ENCODE measurements around the gene ROS1.
"Not testable (repeated sequence)": the region's sequence is repeated elsewhere in the genome, so short reads cannot be mapped to it uniquely, and the experiment has no call there.

The ROS1 gene

GRCh38 chr6:117425431-117426153 lies at the start of gene ROS1:
ROS1 (minus strand) TSS chr6:117425942; CDS start chr6:117425656, 286 bp downstream.
- no peaks in the 10 kb centered on the region for H3K9me3 Mint-ChIP-seq
- H3K36me3 Mint-ChIP-seq (ENCODE audit: low read depth), result no peaks in the 10 kb centered on the region
- no peak within 1 kb of the TSS for H3K4me3 Mint-ChIP-seq
- H3K27ac Mint-ChIP-seq, result no peak within 1 kb of the TSS
- H3K4me1 Mint-ChIP-seq (ENCODE audit: low read depth), result no peaks in the 10 kb centered on the region
- H3K27me3 Mint-ChIP-seq, result peaks cover 43% of the 10 kb centered on the region

- Mint-ChIP-seq H3K36me3 (ENCODE audit: low read depth) (no peaks in the 10 kb centered on the region), H3K9me3 (no peaks in the 10 kb centered on the region), H3K27ac (no peak overlapping the region), H3K4me1 (ENCODE audit: low read depth) (no peaks in the 10 kb centered on the region), H3K27me3 (peaks cover 32% of the 10 kb centered on the region), H3K4me3 (no peak overlapping the region)
Measured at GRCh38 chr6:117473401-117473800, 47.7 kb upstream of the ROS1 start.

GRCh38 chr6:117472667-117473066 lies 46.9 kb upstream of the ROS1 start:
- H3K9me3 Mint-ChIP-seq, result no peaks in the 10 kb centered on the region
- no peak overlapping the region for H3K27ac Mint-ChIP-seq
- peaks cover 26% of the 10 kb centered on the region for H3K27me3 Mint-ChIP-seq
- H3K4me3 Mint-ChIP-seq, result no peak overlapping the region
- H3K4me1 Mint-ChIP-seq (ENCODE audit: low read depth), result no peaks in the 10 kb centered on the region
- no peaks in the 10 kb centered on the region for H3K36me3 Mint-ChIP-seq (ENCODE audit: low read depth)

- H3K4me3 Mint-ChIP-seq, result no peak overlapping the region
- H3K9me3 Mint-ChIP-seq, result no peaks in the 10 kb centered on the region
- peaks cover 5% of the 10 kb centered on the region for H3K4me1 Mint-ChIP-seq (ENCODE audit: low read depth)
- H3K27me3 Mint-ChIP-seq, result peaks cover 31% of the 10 kb centered on the region
- no peaks in the 10 kb centered on the region for H3K36me3 Mint-ChIP-seq (ENCODE audit: low read depth)
- no peak overlapping the region for H3K27ac Mint-ChIP-seq
Measured at GRCh38 chr6:117469791-117470190, 44.0 kb upstream of the ROS1 start.

- Mint-ChIP-seq H3K36me3 (ENCODE audit: low read depth) (no peaks in the 10 kb centered on the region), H3K4me1 (ENCODE audit: low read depth) (peaks cover 7% of the 10 kb centered on the region), H3K4me3 (no peak overlapping the region), H3K27me3 (peaks cover 30% of the 10 kb centered on the region), H3K9me3 (no peaks in the 10 kb centered on the region), H3K27ac (no peak overlapping the region)
Measured at GRCh38 chr6:117469356-117469755, 43.6 kb upstream of the ROS1 start.

GRCh38 chr6:117468527-117468926 lies 42.8 kb upstream of the ROS1 start:
- H3K9me3 Mint-ChIP-seq, result not testable (repeated sequence)
- H3K4me1 Mint-ChIP-seq (ENCODE audit: low read depth), result peaks cover 15% of the 10 kb centered on the region
- H3K27me3 Mint-ChIP-seq, result peaks cover 22% of the 10 kb centered on the region

GRCh38 chr6:117467876-117468275 lies 42.1 kb upstream of the ROS1 start:
- Mint-ChIP-seq H3K27ac (no peak overlapping the region), H3K9me3 (no peaks in the 10 kb centered on the region), H3K36me3 (ENCODE audit: low read depth) (no peaks in the 10 kb centered on the region), H3K4me1 (ENCODE audit: low read depth) (peaks cover 18% of the 10 kb centered on the region), H3K27me3 (peaks cover 22% of the 10 kb centered on the region), H3K4me3 (no peak overlapping the region)

More at GRCh38 chr6:117468527-117468926, 42.8 kb upstream of the ROS1 start:
- not testable (repeated sequence) for H3K27ac Mint-ChIP-seq; H3K4me3 Mint-ChIP-seq; H3K36me3 Mint-ChIP-seq (ENCODE audit: low read depth)

GRCh38 chr6:117465691-117466090 lies 39.9 kb upstream of the ROS1 start:
- Mint-ChIP-seq H3K4me1 (ENCODE audit: low read depth) (peaks cover 18% of the 10 kb centered on the region), H3K9me3 (no peaks in the 10 kb centered on the region), H3K27me3 (peaks cover 20% of the 10 kb centered on the region), H3K27ac (no peak overlapping the region), H3K36me3 (ENCODE audit: low read depth) (no peaks in the 10 kb centered on the region), H3K4me3 (no peak overlapping the region)

GRCh38 chr6:117464700-117465099 lies 39.0 kb upstream of the ROS1 start:
- Mint-ChIP-seq H3K27me3 (peaks cover 16% of the 10 kb centered on the region), H3K27ac (no peak overlapping the region), H3K9me3 (no peaks in the 10 kb centered on the region), H3K4me1 (ENCODE audit: low read depth) (peaks cover 18% of the 10 kb centered on the region), H3K4me3 (no peak overlapping the region), H3K36me3 (ENCODE audit: low read depth) (no peaks in the 10 kb centered on the region)

GRCh38 chr6:117463762-117464665 lies 38.3 kb upstream of the ROS1 start:
- Mint-ChIP-seq H3K36me3 (ENCODE audit: low read depth) (no peaks in the 10 kb centered on the region), H3K4me1 (ENCODE audit: low read depth) (peaks cover 18% of the 10 kb centered on the region), H3K4me3 (peak overlapping the region; percentile 22), H3K27me3 (peaks cover 16% of the 10 kb centered on the region), H3K27ac (peak overlapping the region; percentile 9), H3K9me3 (no peaks in the 10 kb centered on the region)

- Mint-ChIP-seq H3K36me3 (ENCODE audit: low read depth) (no peaks in the 10 kb centered on the region), H3K4me1 (ENCODE audit: low read depth) (peaks cover 11% of the 10 kb centered on the region), H3K9me3 (no peaks in the 10 kb centered on the region), H3K27me3 (peaks cover 9% of the 10 kb centered on the region), H3K27ac (no peak overlapping the region), H3K4me3 (no peak overlapping the region)
Measured at GRCh38 chr6:117459204-117459944, 33.6 kb upstream of the ROS1 start.

GRCh38 chr6:117456998-117457397 lies 31.3 kb upstream of the ROS1 start:
- no peak overlapping the region for H3K4me3 Mint-ChIP-seq
- H3K4me1 Mint-ChIP-seq (ENCODE audit: low read depth), result no peaks in the 10 kb centered on the region
- H3K9me3 Mint-ChIP-seq, result no peaks in the 10 kb centered on the region
- peaks cover 4% of the 10 kb centered on the region for H3K27me3 Mint-ChIP-seq
- H3K27ac Mint-ChIP-seq, result no peak overlapping the region
- no peaks in the 10 kb centered on the region for H3K36me3 Mint-ChIP-seq (ENCODE audit: low read depth)

- no peak overlapping the region for H3K4me3 Mint-ChIP-seq
- no peaks in the 10 kb centered on the region for H3K4me1 Mint-ChIP-seq (ENCODE audit: low read depth)
- no peaks in the 10 kb centered on the region for H3K36me3 Mint-ChIP-seq (ENCODE audit: low read depth)
- H3K9me3 Mint-ChIP-seq, result no peaks in the 10 kb centered on the region
- no peak overlapping the region for H3K27ac Mint-ChIP-seq
- peaks cover 4% of the 10 kb centered on the region for H3K27me3 Mint-ChIP-seq
Measured at GRCh38 chr6:117456250-117456649, 30.5 kb upstream of the ROS1 start.

GRCh38 chr6:117451671-117452070 lies 25.9 kb upstream of the ROS1 start:
- no peaks in the 10 kb centered on the region for H3K9me3 Mint-ChIP-seq
- H3K36me3 Mint-ChIP-seq (ENCODE audit: low read depth), result no peaks in the 10 kb centered on the region
- H3K4me3 Mint-ChIP-seq, result no peak overlapping the region
- peaks cover 31% of the 10 kb centered on the region for H3K27me3 Mint-ChIP-seq
- no peaks in the 10 kb centered on the region for H3K4me1 Mint-ChIP-seq (ENCODE audit: low read depth)
- H3K27ac Mint-ChIP-seq, result no peak overlapping the region

Measured in stimulated activated naive CD8-positive, alpha-beta T cell treated with anti-CD3 and anti-CD28 coated beads, Interleukin-15, Interleukin-2, amounts not matched to agents 100 ng/mL and 50 ng/mL, for 24 hours (primary cell).